Liver (tissue), 9 donors: ENCODE measurements around the gene ALKBH4. TPM values are rescaled to one million over a fixed set of nuclear protein-coding genes. Genes with fewer than 3 reads are reported as not detected.

Experiments used
- DNase-seq: peaks from one replicate; pipeline ENCODE4 v3.0.0-alpha.2; 2017; ENCODE audit warnings: low spot score
- H3K27ac ChIP-seq, 2 donors: one replicate each; pipeline ENCODE4 v1.7.0; 2013; ENCODE audit warnings: inconsistent platforms in 2 of 2, low read length in 2 of 2, control low read depth in 1 of 2, low read depth in 1 of 2, mild to moderate bottlenecking in 1 of 2
- H3K27me3 ChIP-seq, 4 donors: one replicate each; pipeline versions ENCODE4 v1.6.1 to v1.7.0; 2013; ENCODE audit warnings: low read length in 3 of 4, inconsistent platforms in 1 of 4, mild to moderate bottlenecking in 1 of 4, moderate library complexity in 1 of 4; ENCODE audit not compliant: control insufficient read depth in 4 of 4, insufficient read depth in 4 of 4
- H3K36me3 ChIP-seq, 4 donors: one replicate each; pipeline versions ENCODE4 v1.6.1 to v1.7.0; 2013; ENCODE audit warnings: low read length in 3 of 4, mild to moderate bottlenecking in 3 of 4, low read depth in 1 of 4, moderate library complexity in 1 of 4; ENCODE audit not compliant: control insufficient read depth in 4 of 4, insufficient read depth in 3 of 4
- H3K4me1 ChIP-seq, 4 donors: one replicate each; pipeline versions ENCODE4 v1.6.1 to v1.7.0; 2013; ENCODE audit warnings: low read length in 3 of 4, mild to moderate bottlenecking in 3 of 4, moderate library complexity in 1 of 4; ENCODE audit not compliant: control insufficient read depth in 4 of 4, insufficient read depth in 4 of 4
- H3K4me3 ChIP-seq, 3 donors: one replicate each; pipeline versions ENCODE4 v1.6.1 to v1.7.0; 2013; ENCODE audit warnings: low read length in 3 of 3, control low read depth in 1 of 3, low read depth in 1 of 3, mild to moderate bottlenecking in 1 of 3
- H3K9ac ChIP-seq, 2 donors: one replicate each; pipeline ENCODE4 v1.7.0; 2013; ENCODE audit warnings: low read length in 2 of 2, mild to moderate bottlenecking in 2 of 2, moderate library complexity in 2 of 2, control low read depth in 1 of 2, low read depth in 1 of 2
- H3K9me3 ChIP-seq, 4 donors: one replicate each; pipeline versions ENCODE4 v1.6.1 to v1.7.0; 2013; ENCODE audit warnings: low read length in 3 of 4; ENCODE audit not compliant: control insufficient read depth in 4 of 4
- EGR1 ChIP-seq, 2 donors: IDR thresholded peaks; 2 replicates each; pipeline ENCODE4 v1.6.1; 2016 to 2018; ENCODE audit warnings: antibody characterized with exemption in 2 of 2, low read depth in 2 of 2
- FOXA1 ChIP-seq: IDR thresholded peaks from 2 replicates; pipeline ENCODE4 v1.6.1; 2016; ENCODE audit warnings: antibody characterized with exemption
- FOXA2 ChIP-seq: IDR thresholded peaks from 2 replicates; pipeline ENCODE4 v1.6.1; 2016; ENCODE audit warnings: antibody characterized with exemption
- GABPA ChIP-seq, 2 donors: IDR thresholded peaks in 1 of 2; conservative IDR thresholded peaks in 1 of 2; 2 replicates each; pipeline ENCODE4 v1.6.1; 2016; ENCODE audit warnings: antibody characterized with exemption in 2 of 2, mild to moderate bottlenecking in 1 of 2, moderate library complexity in 1 of 2
- HNF4A ChIP-seq, 2 donors: conservative IDR thresholded peaks; 2 replicates each; pipeline ENCODE4 v1.6.1; 2016; ENCODE audit warnings: antibody characterized with exemption in 2 of 2, mild to moderate bottlenecking in 2 of 2
- HNF4G ChIP-seq: IDR thresholded peaks from 2 replicates; pipeline ENCODE4 v1.6.1; 2016; ENCODE audit warnings: antibody characterized with exemption
- JUND ChIP-seq, 2 donors: IDR thresholded peaks; 2 replicates each; pipeline ENCODE4 v1.6.1; 2016; ENCODE audit warnings: antibody characterized with exemption in 2 of 2
- NR2F2 ChIP-seq: IDR thresholded peaks from 2 replicates; pipeline ENCODE4 v1.6.1; 2016; ENCODE audit warnings: antibody characterized with exemption
- RAD21 ChIP-seq, 2 donors: IDR thresholded peaks; 2 replicates each; pipeline ENCODE4 v1.6.1; 2016; ENCODE audit warnings: antibody characterized with exemption in 2 of 2, mild to moderate bottlenecking in 2 of 2
- RXRA ChIP-seq, 2 donors: IDR thresholded peaks; 2 replicates each; pipeline ENCODE4 v1.6.1; 2017 to 2018; ENCODE audit warnings: antibody characterized with exemption in 2 of 2, mild to moderate bottlenecking in 1 of 2
- SP1 ChIP-seq: IDR thresholded peaks from 2 replicates; pipeline ENCODE4 v1.6.1; 2018; ENCODE audit warnings: antibody characterized with exemption, mild to moderate bottlenecking
- TAF1 ChIP-seq: conservative IDR thresholded peaks from 2 replicates; pipeline ENCODE4 v1.6.1; 2016; ENCODE audit warnings: antibody characterized with exemption, mild to moderate bottlenecking
- YY1 ChIP-seq: IDR thresholded peaks from 2 replicates; pipeline ENCODE4 v1.6.1; 2016; ENCODE audit warnings: antibody characterized with exemption, mild to moderate bottlenecking
- WGBS: extraction: QIAGEN DNeasy Blood & Tissue Kit; methylation state at CpG from one replicate; pipeline ENCODE4 v1.1.7; 2013; 5-methylcytosine and 5-hydroxymethylcytosine counted together
- polyA plus RNA-seq, 2 donors: library from polyadenylated mRNA; stranded (reverse) in 1 of 2; unstranded in 1 of 2; fragments of 200-250 nt in 1 of 2; fragments of >200 nt in 1 of 2; fragmentation: Nextera tagmentation in 1 of 2; extraction: Ambion mirVana in 1 of 2; gene quantifications; one replicate each; pipeline versions ENCODE4 v1.2.1 to v1.2.3, GENCODE V29; 2013 to 2015
- total RNA-seq, 2 donors: library from RNA; depleted of rRNA; stranded (reverse); fragments of >200 nt; gene quantifications; one replicate each; pipeline ENCODE4 v1.2.3, GENCODE V29; 2014
- TF ChIP-seq, protein P1 (sequence below): IDR thresholded peaks from 2 replicates; pipeline ENCODE4 v1.6.1; 2016; ENCODE audit warnings: antibody characterized with exemption, mild to moderate bottlenecking
- TF ChIP-seq, protein P2 (sequence below): IDR thresholded peaks from 2 replicates; pipeline ENCODE4 v1.6.1; 2016; ENCODE audit warnings: antibody characterized with exemption
- TF ChIP-seq, protein P3 (sequence below): fragments of 150-350 bp; IDR thresholded peaks from 2 replicates; pipeline ENCODE4 v1.5.1; 2017; ENCODE audit warnings: improper control_type of control experiment, low read depth, low read length; ENCODE audit not compliant: missing input control
- TF ChIP-seq, protein P4 (sequence below): IDR thresholded peaks from 2 replicates; pipeline ENCODE4 v1.6.1; 2016; ENCODE audit warnings: antibody characterized with exemption
- TF ChIP-seq, protein P5 (sequence below): IDR thresholded peaks from 2 replicates; pipeline ENCODE4 v1.6.1; 2016; ENCODE audit warnings: antibody characterized with exemption
- donor health status: healthy.
- donor health status: healthy.
- donor health status: healthy.
- donor health status: healthy.
- donor health status: healthy.

The ALKBH4 gene
- total and polyA plus RNA-seq, 4 donors: 5.7 to 8.7 (median 6.9) TPM

DNA sequence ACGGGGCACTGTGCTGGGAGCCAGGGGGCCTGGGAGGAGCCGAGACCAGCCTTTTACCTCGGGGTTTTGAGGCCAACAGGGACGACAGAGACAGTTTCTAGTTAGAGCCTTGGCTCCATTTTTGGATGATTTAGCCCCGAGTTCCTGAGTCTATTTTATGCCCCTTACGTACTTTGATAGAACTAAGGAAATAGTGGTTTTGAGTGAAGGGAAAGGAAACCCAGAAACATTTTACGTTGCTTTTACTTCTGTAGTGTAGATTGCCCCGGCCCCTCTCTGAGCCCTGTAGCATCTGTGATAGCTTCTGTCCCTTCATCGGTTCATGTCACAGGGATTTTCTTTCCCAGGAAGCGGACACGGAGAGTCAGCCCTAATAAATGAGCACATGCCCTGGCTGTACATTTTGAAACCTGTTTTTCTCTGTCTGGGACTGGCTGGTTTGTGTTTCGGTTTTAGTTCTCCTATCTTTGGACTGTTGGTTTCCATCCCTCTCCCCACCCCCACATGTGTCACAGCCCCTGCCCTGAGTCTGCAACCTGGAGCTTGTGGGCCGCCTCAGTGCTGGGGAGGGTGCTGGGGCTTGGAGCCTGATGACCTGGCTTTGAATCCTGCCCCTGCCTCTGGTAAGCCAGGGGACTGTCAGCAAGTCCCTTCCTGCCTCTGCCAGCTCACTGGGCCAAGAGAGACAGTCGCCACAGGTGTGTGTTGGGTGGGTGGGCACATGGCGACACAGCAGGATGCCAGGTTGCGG, 38.2 kb downstream of the ALKBH4 start:
- WGBS: 81% methylated on average over 16 of the region's 16 CpGs
- peak overlapping the region; percentile 70 to 77 for H3K27ac ChIP-seq
- no peaks in the 10 kb centered on the region for H3K9me3 ChIP-seq
- H3K27me3 ChIP-seq: no peaks in the 10 kb centered on the region
- DNase-seq: no peak
- no peaks in the 10 kb centered on the region for H3K4me1 ChIP-seq
- peaks cover 2 to 29% (median 6%) of the 10 kb centered on the region in 4 donors for H3K36me3 ChIP-seq
- H3K4me3 ChIP-seq: no peak overlapping the region
- peak overlapping the region in 1 of 2 donors; percentile 74 for H3K9ac ChIP-seq
- TF ChIP-seq EGR1 (IDR thresholded peaks at IDR 0.05; ENCODE audit: low read depth in 2 of 2) (no peak), RXRA (IDR thresholded peaks at IDR 0.05) (no peak), FOXA2 (no peak), HNF4G (no peak), FOXA1 (no peak), TAF1 (no peak), GABPA (IDR thresholded peaks at IDR 0.05 in 1 of 2, conservative IDR thresholded peaks at IDR 0.05 in 1 of 2) (no peak), HNF4A (conservative IDR thresholded peaks at IDR 0.05) (no peak), JUND (IDR thresholded peaks at IDR 0.05) (no peak), NR2F2 (no peak), YY1 (no peak), RAD21 (IDR thresholded peaks at IDR 0.05) (no peak), SP1 (no peak)
- TF ChIP-seq, protein P1, sequence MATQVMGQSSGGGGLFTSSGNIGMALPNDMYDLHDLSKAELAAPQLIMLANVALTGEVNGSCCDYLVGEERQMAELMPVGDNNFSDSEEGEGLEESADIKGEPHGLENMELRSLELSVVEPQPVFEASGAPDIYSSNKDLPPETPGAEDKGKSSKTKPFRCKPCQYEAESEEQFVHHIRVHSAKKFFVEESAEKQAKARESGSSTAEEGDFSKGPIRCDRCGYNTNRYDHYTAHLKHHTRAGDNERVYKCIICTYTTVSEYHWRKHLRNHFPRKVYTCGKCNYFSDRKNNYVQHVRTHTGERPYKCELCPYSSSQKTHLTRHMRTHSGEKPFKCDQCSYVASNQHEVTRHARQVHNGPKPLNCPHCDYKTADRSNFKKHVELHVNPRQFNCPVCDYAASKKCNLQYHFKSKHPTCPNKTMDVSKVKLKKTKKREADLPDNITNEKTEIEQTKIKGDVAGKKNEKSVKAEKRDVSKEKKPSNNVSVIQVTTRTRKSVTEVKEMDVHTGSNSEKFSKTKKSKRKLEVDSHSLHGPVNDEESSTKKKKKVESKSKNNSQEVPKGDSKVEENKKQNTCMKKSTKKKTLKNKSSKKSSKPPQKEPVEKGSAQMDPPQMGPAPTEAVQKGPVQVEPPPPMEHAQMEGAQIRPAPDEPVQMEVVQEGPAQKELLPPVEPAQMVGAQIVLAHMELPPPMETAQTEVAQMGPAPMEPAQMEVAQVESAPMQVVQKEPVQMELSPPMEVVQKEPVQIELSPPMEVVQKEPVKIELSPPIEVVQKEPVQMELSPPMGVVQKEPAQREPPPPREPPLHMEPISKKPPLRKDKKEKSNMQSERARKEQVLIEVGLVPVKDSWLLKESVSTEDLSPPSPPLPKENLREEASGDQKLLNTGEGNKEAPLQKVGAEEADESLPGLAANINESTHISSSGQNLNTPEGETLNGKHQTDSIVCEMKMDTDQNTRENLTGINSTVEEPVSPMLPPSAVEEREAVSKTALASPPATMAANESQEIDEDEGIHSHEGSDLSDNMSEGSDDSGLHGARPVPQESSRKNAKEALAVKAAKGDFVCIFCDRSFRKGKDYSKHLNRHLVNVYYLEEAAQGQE: no peak
- TF ChIP-seq, protein P2, sequence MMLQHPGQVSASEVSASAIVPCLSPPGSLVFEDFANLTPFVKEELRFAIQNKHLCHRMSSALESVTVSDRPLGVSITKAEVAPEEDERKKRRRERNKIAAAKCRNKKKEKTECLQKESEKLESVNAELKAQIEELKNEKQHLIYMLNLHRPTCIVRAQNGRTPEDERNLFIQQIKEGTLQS: no peak
- TF ChIP-seq, protein P3, sequence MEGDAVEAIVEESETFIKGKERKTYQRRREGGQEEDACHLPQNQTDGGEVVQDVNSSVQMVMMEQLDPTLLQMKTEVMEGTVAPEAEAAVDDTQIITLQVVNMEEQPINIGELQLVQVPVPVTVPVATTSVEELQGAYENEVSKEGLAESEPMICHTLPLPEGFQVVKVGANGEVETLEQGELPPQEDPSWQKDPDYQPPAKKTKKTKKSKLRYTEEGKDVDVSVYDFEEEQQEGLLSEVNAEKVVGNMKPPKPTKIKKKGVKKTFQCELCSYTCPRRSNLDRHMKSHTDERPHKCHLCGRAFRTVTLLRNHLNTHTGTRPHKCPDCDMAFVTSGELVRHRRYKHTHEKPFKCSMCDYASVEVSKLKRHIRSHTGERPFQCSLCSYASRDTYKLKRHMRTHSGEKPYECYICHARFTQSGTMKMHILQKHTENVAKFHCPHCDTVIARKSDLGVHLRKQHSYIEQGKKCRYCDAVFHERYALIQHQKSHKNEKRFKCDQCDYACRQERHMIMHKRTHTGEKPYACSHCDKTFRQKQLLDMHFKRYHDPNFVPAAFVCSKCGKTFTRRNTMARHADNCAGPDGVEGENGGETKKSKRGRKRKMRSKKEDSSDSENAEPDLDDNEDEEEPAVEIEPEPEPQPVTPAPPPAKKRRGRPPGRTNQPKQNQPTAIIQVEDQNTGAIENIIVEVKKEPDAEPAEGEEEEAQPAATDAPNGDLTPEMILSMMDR: no peak
- TF ChIP-seq, protein P4, sequence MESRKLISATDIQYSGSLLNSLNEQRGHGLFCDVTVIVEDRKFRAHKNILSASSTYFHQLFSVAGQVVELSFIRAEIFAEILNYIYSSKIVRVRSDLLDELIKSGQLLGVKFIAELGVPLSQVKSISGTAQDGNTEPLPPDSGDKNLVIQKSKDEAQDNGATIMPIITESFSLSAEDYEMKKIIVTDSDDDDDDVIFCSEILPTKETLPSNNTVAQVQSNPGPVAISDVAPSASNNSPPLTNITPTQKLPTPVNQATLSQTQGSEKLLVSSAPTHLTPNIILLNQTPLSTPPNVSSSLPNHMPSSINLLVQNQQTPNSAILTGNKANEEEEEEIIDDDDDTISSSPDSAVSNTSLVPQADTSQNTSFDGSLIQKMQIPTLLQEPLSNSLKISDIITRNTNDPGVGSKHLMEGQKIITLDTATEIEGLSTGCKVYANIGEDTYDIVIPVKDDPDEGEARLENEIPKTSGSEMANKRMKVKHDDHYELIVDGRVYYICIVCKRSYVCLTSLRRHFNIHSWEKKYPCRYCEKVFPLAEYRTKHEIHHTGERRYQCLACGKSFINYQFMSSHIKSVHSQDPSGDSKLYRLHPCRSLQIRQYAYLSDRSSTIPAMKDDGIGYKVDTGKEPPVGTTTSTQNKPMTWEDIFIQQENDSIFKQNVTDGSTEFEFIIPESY: no peak
- TF ChIP-seq, protein P5, sequence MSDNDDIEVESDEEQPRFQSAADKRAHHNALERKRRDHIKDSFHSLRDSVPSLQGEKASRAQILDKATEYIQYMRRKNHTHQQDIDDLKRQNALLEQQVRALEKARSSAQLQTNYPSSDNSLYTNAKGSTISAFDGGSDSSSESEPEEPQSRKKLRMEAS: no peak
